Measurements from ENCODE around the gene RTL5. TPM values are rescaled to one million over a fixed set of nuclear protein-coding genes. Genes with fewer than 3 reads are reported as not detected.

Gene RTL5
- total and polyA plus RNA-seq, 10 of the 15 experiments (the other 5 are each of a cell fraction or from before 2014, with no cell fraction given): under 0.01 to 0.10 (median 0.03) TPM; not detected in 5

DNA sequence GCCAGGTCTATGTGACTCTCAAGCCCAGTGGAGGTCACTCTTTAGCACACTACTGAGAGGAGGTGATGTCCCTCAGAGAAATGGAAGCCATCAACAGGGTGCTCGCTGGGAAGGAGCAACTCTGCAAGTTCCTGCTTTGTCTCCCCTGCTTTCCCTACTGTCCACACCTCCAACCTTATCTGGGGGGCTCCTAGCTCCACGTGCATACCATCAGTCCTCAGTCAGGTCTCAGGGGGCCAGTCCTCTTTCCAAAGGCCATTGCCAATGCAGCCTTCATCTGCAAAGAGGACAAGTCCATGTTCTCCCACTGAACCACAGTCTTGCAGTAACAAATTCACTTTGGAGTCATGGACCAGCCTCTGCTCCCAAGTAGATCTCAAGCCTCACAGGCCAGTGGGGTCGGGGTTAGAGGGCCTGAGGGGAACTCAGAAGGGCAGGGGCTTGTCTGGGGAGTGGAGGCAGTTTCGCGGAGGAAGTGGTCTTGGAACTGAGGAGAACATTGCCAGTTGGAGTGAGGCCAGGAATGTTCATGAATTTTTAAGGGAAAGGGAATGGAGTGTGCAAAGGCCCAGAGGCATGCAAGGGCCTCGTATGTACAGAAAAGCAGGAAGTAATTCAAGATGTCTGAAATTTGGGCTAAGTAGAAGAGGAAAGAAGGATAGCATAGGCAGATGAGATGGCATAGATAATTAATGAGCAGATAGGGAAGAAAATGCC is 8.9 kb downstream of the RTL5 start:
- H3K36me3 ChIP-seq (ENCODE audit: control insufficient read depth in 2 of 2, insufficient read depth in 2 of 2, low read length in 1 of 2): no peaks in the 10 kb centered on the region
- in situ Hi-C loops (cut with MboI): no loop called here
- H4K20me1 ChIP-seq (ENCODE audit: control insufficient read depth, insufficient read depth): no peaks in the 10 kb centered on the region
- no peak overlapping the region for H3K27ac ChIP-seq (ENCODE audit: control insufficient read depth, insufficient read depth)
- H3K4me3 ChIP-seq: no peak overlapping the region
- no peaks in the 10 kb centered on the region for H3K9me3 ChIP-seq (replicated peaks; ENCODE audit: control insufficient read depth, insufficient read depth, low read length)
- POLR2A ChIA-PET: no interaction called here
- TF ChIP-seq TBL1XR1 (IDR thresholded peaks at IDR 0.05; ENCODE audit: low read depth, low read length) (no peak), IKZF2 (IDR thresholded peaks at IDR 0.05) (no peak), FOXK2 (IDR thresholded peaks at IDR 0.05) (no peak), CBX3 (IDR thresholded peaks at IDR 0.05; ENCODE audit: borderline replicate concordance, low read depth) (no peak), HDAC2 (IDR thresholded peaks at IDR 0.05) (no peak), STAT1 (conservative IDR thresholded peaks at IDR 0.05) (no peak), PML (IDR thresholded peaks at IDR 0.05; ENCODE audit: low read length) (no peak), NFYA (IDR thresholded peaks at IDR 0.05; ENCODE audit: borderline replicate concordance, low read depth, low read length) (no peak), NR2F1 (conservative IDR thresholded peaks at IDR 0.05) (no peak), STAT3 (IDR thresholded peaks at IDR 0.05; ENCODE audit: low read depth, low read length) (no peak)
- TF ChIP-seq, protein P1, sequence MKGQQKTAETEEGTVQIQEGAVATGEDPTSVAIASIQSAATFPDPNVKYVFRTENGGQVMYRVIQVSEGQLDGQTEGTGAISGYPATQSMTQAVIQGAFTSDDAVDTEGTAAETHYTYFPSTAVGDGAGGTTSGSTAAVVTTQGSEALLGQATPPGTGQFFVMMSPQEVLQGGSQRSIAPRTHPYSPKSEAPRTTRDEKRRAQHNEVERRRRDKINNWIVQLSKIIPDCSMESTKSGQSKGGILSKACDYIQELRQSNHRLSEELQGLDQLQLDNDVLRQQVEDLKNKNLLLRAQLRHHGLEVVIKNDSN (IDR thresholded peaks at IDR 0.05; ENCODE audit: borderline replicate concordance, extremely low read length, insufficient read depth, low read depth, low read length): no peak
- CTCF ChIA-PET: interaction anchor here (9.8 kb wide), 1 partner anchor 102 kb away, joined by 81 read pairs; no protein-coding TSS in a partner anchor
- SMC1A ChIA-PET (ENCODE audit: uncharacterized antibody, unreplicated experiment): interaction anchor here (5.4 kb wide), 1 partner anchor 102 kb away, joined by 45 read pairs; no protein-coding TSS in a partner anchor
- no peaks in the 10 kb centered on the region for H3K79me2 ChIP-seq (ENCODE audit: control insufficient read depth, insufficient read depth, low read length)
- H2AFZ ChIP-seq (ENCODE audit: control insufficient read depth, low read depth, low read length): no peak overlapping the region
- 47% methylated on average over 6 of the region's 6 CpGs for WGBS (ENCODE audit: insufficient coverage, insufficient replicate concordance, low lambda C conversion rate, missing lambda C conversion rate)
- no peak overlapping the region for H3K4me2 ChIP-seq (ENCODE audit: control insufficient read depth, insufficient read depth)
- FAIRE-seq: no peak
- no peaks in the 10 kb centered on the region; a peak in 2 of 4 replicates for H3K27me3 ChIP-seq (replicated peaks in 1 of 2; ENCODE audit: control insufficient read depth in 2 of 2, insufficient read depth in 2 of 2, low read length in 1 of 2)
- no peak overlapping the region for H3K9ac ChIP-seq (ENCODE audit: control insufficient read depth, insufficient read depth, low read length)
- RAD21 ChIA-PET (ENCODE audit: unreplicated experiment): no interaction called here
- 0 out of 2 replicates have a peak, but pooled peaks cover 2% of the 10 kb centered on the region for H3K4me1 ChIP-seq (ENCODE audit: control insufficient read depth, insufficient read depth, low read length)
- no peak for ATAC-seq
- intact Hi-C loops (cut with micrococcal nuclease; ENCODE audit: unreplicated experiment): no loop called here
- DNase-seq (ENCODE audit: low read depth, low spot score): no peak
- no TSS peak for BruUV-seq (replicated peaks)

All from GM12878 (cell line).